Cardiac muscle cell (in vitro differentiated cells and primary cell): ENCODE measurements around the gene PRSS33. TPM values are rescaled to one million over a fixed set of nuclear protein-coding genes. Genes with fewer than 3 reads are reported as not detected.

Experiments
- DNase-seq, 2 donors: peaks; one replicate each; pipeline versions ENCODE4 v3.0.0 to v3.0.0-alpha.2; 2010 to 2017; ENCODE audit warnings: low read depth in 1 of 2, low spot score in 1 of 2
- H3K27ac ChIP-seq: fragments of 200-600 bp; sonication (generic); 2 replicates; pipeline ENCODE4 v1.5.1; 2016
- H3K27me3 ChIP-seq: fragments of 200-600 bp; sonication (generic); 2 replicates; pipeline ENCODE4 v1.6.0; 2016; ENCODE audit warnings: control low read depth
- H3K36me3 ChIP-seq: fragments of 200-600 bp; sonication (generic); 2 replicates; pipeline ENCODE4 v1.5.1; 2016; ENCODE audit warnings: control low read depth
- H3K4me1 ChIP-seq: fragments of 200-600 bp; sonication (generic); 2 replicates; pipeline ENCODE4 v1.8.1; 2017; ENCODE audit warnings: low read depth, mild to moderate bottlenecking, mixed run types
- H3K4me3 ChIP-seq: fragments of 200-600 bp; sonication (generic); 2 replicates; pipeline ENCODE4 v1.5.1; 2016; ENCODE audit warnings: mild to moderate bottlenecking
- H3K9me3 ChIP-seq: fragments of 200-600 bp; sonication (generic); 2 replicates; pipeline ENCODE4 v1.5.1; 2017; ENCODE audit warnings: low read depth, mild to moderate bottlenecking, control low read depth
- CTCF ChIP-seq: IDR thresholded peaks from 2 replicates; pipeline ENCODE4 v1.5.1; 2012; ENCODE audit warnings: low read depth, mild to moderate bottlenecking, low read length
- polyA plus RNA-seq: library from polyadenylated mRNA; unstranded; fragments of >200 nt; fragmentation: Nextera tagmentation; extraction: Ambion mirVana; gene quantifications from 2 replicates; pipeline ENCODE4 v1.2.1, GENCODE V29; 2016
- total RNA-seq: library from RNA; depleted of rRNA; stranded (reverse); fragments of >200 nt; gene quantifications from 2 replicates; pipeline ENCODE4 v1.2.3, GENCODE V29; 2016

Gene PRSS33
- total and polyA plus RNA-seq, 2 experiments from 2014 or later: not detected

GRCh38 chr16:2741168-2741567, 46.2 kb downstream of the PRSS33 start:
- Histone ChIP-seq H3K9me3 (no peaks in the 10 kb centered on the region), H3K27ac (no peak overlapping the region), H3K27me3 (no peaks in the 10 kb centered on the region), H3K4me3 (no peak overlapping the region), H3K4me1 (peaks cover 19% of the 10 kb centered on the region), H3K36me3 (no peaks in the 10 kb centered on the region)
- no peak for TF ChIP-seq CTCF
- no peak for DNase-seq

GRCh38 chr16:2740476-2740875, 46.9 kb downstream of the PRSS33 start:
- DNase-seq: no peak
- H3K27ac ChIP-seq: no peak overlapping the region
- H3K9me3 ChIP-seq: no peaks in the 10 kb centered on the region
- no peak overlapping the region for H3K4me3 ChIP-seq
- H3K36me3 ChIP-seq: no peaks in the 10 kb centered on the region
- TF ChIP-seq CTCF: no peak
- H3K4me1 ChIP-seq: peaks cover 19% of the 10 kb centered on the region
- H3K27me3 ChIP-seq: no peaks in the 10 kb centered on the region

GRCh38 chr16:2739625-2740430, 47.5 kb downstream of the PRSS33 start:
- no peak for TF ChIP-seq CTCF
- no peak for DNase-seq

GRCh38 chr16:2738615-2739014, 48.7 kb downstream of the PRSS33 start:
- Histone ChIP-seq H3K9me3 (no peaks in the 10 kb centered on the region), H3K4me3 (no peak overlapping the region), H3K27me3 (no peaks in the 10 kb centered on the region), H3K27ac (peak overlapping the region; percentile 79), H3K36me3 (no peaks in the 10 kb centered on the region), H3K4me1 (peaks cover 19% of the 10 kb centered on the region)
- DNase-seq: no peak
- no peak for TF ChIP-seq CTCF

More at GRCh38 chr16:2739625-2740430, 47.5 kb downstream of the PRSS33 start:
- Histone ChIP-seq H3K27ac (peak overlapping the region; percentile 79), H3K4me1 (peaks cover 19% of the 10 kb centered on the region), H3K36me3 (no peaks in the 10 kb centered on the region), H3K27me3 (no peaks in the 10 kb centered on the region), H3K9me3 (no peaks in the 10 kb centered on the region), H3K4me3 (no peak overlapping the region)

- Histone ChIP-seq H3K4me1 (peaks cover 19% of the 10 kb centered on the region), H3K9me3 (no peaks in the 10 kb centered on the region), H3K4me3 (no peak overlapping the region), H3K27ac (no peak overlapping the region), H3K27me3 (no peaks in the 10 kb centered on the region), H3K36me3 (no peaks in the 10 kb centered on the region)
- DNase-seq: no peak
- TF ChIP-seq CTCF: no peak
These were observed 49.4 kb downstream of the PRSS33 start for GRCh38 chr16:2737895-2738418.
